B cell (primary cell): ENCODE results near the gene COPS8. TPM values are rescaled to one million over a fixed set of nuclear protein-coding genes. Genes with fewer than 3 reads are reported as not detected.

Source experiments
- ATAC-seq: fragments of 200-7000 bp; cut with Tn5 transposase; one replicate; pipeline ENCODE4 v1.10.0; 2021; ENCODE audit warnings: low read depth, mild to moderate bottlenecking, moderate number of reproducible peaks, moderate library complexity
- CTCF ChIA-PET: fragments of 350-600 bp; sonication (Branson Sonifier 250); formaldehyde crosslinking; loops from one replicate; lab custom pipeline; 2021; ENCODE audit warnings: antibody characterized with exemption, inconsistent platforms; lab: Charles Lee
- POLR2A ChIA-PET: fragments of 350-600 bp; sonication (Branson Sonifier 250); formaldehyde crosslinking; loops from one replicate; lab custom pipeline; 2021; ENCODE audit warnings: antibody characterized with exemption; lab: Charles Lee
- DNase-seq: peaks from one replicate; pipeline ENCODE4 v3.0.0; 2013
- H2AFZ ChIP-seq: 2 replicates; pipeline ENCODE4 v1.6.1; 2012; ENCODE audit warnings: mild to moderate bottlenecking, low read depth, low read length; ENCODE audit not compliant: insufficient read depth, poor library complexity, severe bottlenecking
- H3K27ac ChIP-seq, 2 donors: 1 replicate in 1 of 2; 2 replicates in 1 of 2; pipeline ENCODE4 v1.5.1; 2012 to 2013; ENCODE audit warnings: low read length in 2 of 2, mild to moderate bottlenecking in 2 of 2, moderate library complexity in 1 of 2
- H3K27me3 ChIP-seq, 4 experiments: fragments of 200-600 bp in 1 of 4; sonication (generic) in 1 of 4; replicated peaks in 1 of 4; 1 replicate in 2 of 4; 2 replicates in 2 of 4; pipeline versions ENCODE4 v1.6.1 to v1.7.0; 2013 to 2016; ENCODE audit warnings: low read length in 3 of 4, mild to moderate bottlenecking in 2 of 4, mixed read lengths in 1 of 4, moderate library complexity in 1 of 4; ENCODE audit not compliant: insufficient read depth in 4 of 4, control insufficient read depth in 3 of 4; ENCODE audit errors: control extremely low read depth in 1 of 4
- H3K36me3 ChIP-seq, 2 experiments: replicated peaks in 1 of 2; 1 replicate in 1 of 2; 2 replicates in 1 of 2; pipeline versions ENCODE4 v1.6.1 to v1.7.1; 2013; ENCODE audit warnings: low read length in 1 of 2; ENCODE audit not compliant: insufficient read depth in 2 of 2, control insufficient read depth in 1 of 2; ENCODE audit errors: control extremely low read depth in 1 of 2, extremely low read depth in 1 of 2
- H3K4me1 ChIP-seq, 2 donors: fragments of 200-600 bp in 1 of 2; sonication (generic) in 1 of 2; 1 replicate in 1 of 2; 2 replicates in 1 of 2; pipeline versions ENCODE4 v1.5.1 to v1.6.1; 2013 to 2017; ENCODE audit warnings: low read length in 2 of 2; ENCODE audit not compliant: control insufficient read depth in 2 of 2, insufficient read depth in 2 of 2
- H3K4me2 ChIP-seq: replicated peaks from 2 replicates; pipeline ENCODE3; 2012; ENCODE audit warnings: mild to moderate bottlenecking, low read depth, low read length; ENCODE audit not compliant: poor library complexity, severe bottlenecking
- H3K4me3 ChIP-seq, 5 experiments: fragments of 200-600 bp in 1 of 5; sonication (generic) in 1 of 5; 1 replicate in 3 of 5; 2 replicates in 2 of 5; pipeline versions ENCODE4 v1.5.1 to v1.7.0; 2011 to 2016; ENCODE audit warnings: low read length in 4 of 5, mild to moderate bottlenecking in 4 of 5, low read depth in 2 of 5, control low read depth in 1 of 5, moderate library complexity in 1 of 5; ENCODE audit not compliant: insufficient read depth in 1 of 5; ENCODE audit errors: control extremely low read depth in 1 of 5, extremely low read depth in 1 of 5
- H3K79me2 ChIP-seq: fragments of 200-600 bp; sonication (generic); one replicate; pipeline ENCODE4 v1.6.0; 2016; ENCODE audit warnings: low read length; ENCODE audit not compliant: control insufficient read depth, insufficient read depth
- H3K9ac ChIP-seq: fragments of 200-600 bp; sonication (generic); 2 replicates; pipeline ENCODE4 v1.6.1; 2017; ENCODE audit warnings: mild to moderate bottlenecking, low read length, moderate library complexity
- H3K9me3 ChIP-seq, 3 donors: one replicate each; pipeline versions ENCODE4 v1.6.1 to v1.7.1; 2013; ENCODE audit warnings: low read length in 2 of 3; ENCODE audit not compliant: control insufficient read depth in 2 of 3, insufficient read depth in 1 of 3; ENCODE audit errors: control extremely low read depth in 1 of 3
- H4K20me1 ChIP-seq: 2 replicates; pipeline ENCODE4 v1.6.0; 2012; ENCODE audit warnings: mild to moderate bottlenecking, low read length; ENCODE audit not compliant: insufficient read depth, control insufficient read depth, poor library complexity, severe bottlenecking
- H3K27ac Mint-ChIP-seq: one replicate; pipeline ENCODE4 v1.8.0; 2021; ENCODE audit warnings: mixed read lengths
- H3K27me3 Mint-ChIP-seq: one replicate; pipeline ENCODE4 v1.8.0; 2021; ENCODE audit warnings: mixed read lengths
- H3K4me1 Mint-ChIP-seq: one replicate; pipeline ENCODE4 v1.8.0; 2021; ENCODE audit warnings: mixed read lengths
- H3K4me3 Mint-ChIP-seq: one replicate; pipeline ENCODE4 v1.8.0; 2021; ENCODE audit warnings: mixed read lengths
- H3K9me3 Mint-ChIP-seq: one replicate; pipeline ENCODE4 v1.8.0; 2022; ENCODE audit warnings: mixed read lengths; ENCODE audit not compliant: insufficient read depth
- CTCF ChIP-seq: fragments of 200-600 bp; IDR thresholded peaks from one replicate; pipeline ENCODE4 v1.8.0; 2022; ENCODE audit warnings: antibody characterized with exemption, mild to moderate bottlenecking
- EZH2 ChIP-seq: IDR thresholded peaks from 2 replicates; pipeline ENCODE4 v1.6.1; 2012; ENCODE audit warnings: borderline replicate concordance, low read depth, mild to moderate bottlenecking, moderate library complexity, low read length; ENCODE audit not compliant: insufficient read depth, poor library complexity, severe bottlenecking
- WGBS: methylation state at CpG from one replicate; pipeline ENCODE4 v1.1.5; 2013; ENCODE audit warnings: missing lambda C conversion rate; ENCODE audit not compliant: insufficient coverage; 5-methylcytosine and 5-hydroxymethylcytosine counted together
- intact Hi-C: fragments of 100-400 bp; cut with micrococcal nuclease; formaldehyde crosslinking; loops from one replicate; pipeline ENCODE4 v1.10.0; 2022
- polyA plus RNA-seq: library from polyadenylated mRNA; depleted of rRNA; stranded (reverse); fragments of >200 nt; gene quantifications from 2 replicates; pipeline ENCODE4 v1.2.3, GENCODE V29; 2012
- total RNA-seq, 2 donors: library from RNA; stranded (reverse); fragments of 120-200 nt in 1 of 2; gene quantifications; 1 replicate in 1 of 2; 2 replicates in 1 of 2; pipeline versions ENCODE4 v1.2.3 to v1.2.4, GENCODE V29; 2013 to 2022

The COPS8 gene
- total and polyA plus RNA-seq, 2 donors (not counting 1 experiment from before 2014, with no cell fraction given), result 21.7 to 34.2 TPM

GRCh38 chr2:237109421-237109934 lies 23.8 kb downstream of the COPS8 start:
- ATAC-seq (no peak), DNase-seq (no peak)
- no peaks in the 10 kb centered on the region for H4K20me1 ChIP-seq
- H3K4me3 ChIP-seq, result no peak overlapping the region
- TF ChIP-seq EZH2, result no peak
- no peak for TF ChIP-seq CTCF
- H3K27me3 ChIP-seq, result no peaks in the 10 kb centered on the region
- no peak overlapping the region for H3K27ac Mint-ChIP-seq
- H3K27ac ChIP-seq, result no peak overlapping the region
- H3K4me2 ChIP-seq, result no peak overlapping the region
- H3K27me3 Mint-ChIP-seq, result no peaks in the 10 kb centered on the region
- H3K36me3 ChIP-seq, result no peaks in the 10 kb centered on the region
- no peak overlapping the region for H2AFZ ChIP-seq
- H3K4me1 Mint-ChIP-seq, result no peaks in the 10 kb centered on the region
- H3K4me3 Mint-ChIP-seq, result no peak overlapping the region
- POLR2A ChIA-PET, result no interaction called here
- peaks cover 8% of the 10 kb centered on the region for H3K9me3 Mint-ChIP-seq
- CTCF ChIA-PET, result interaction anchor here (0.8 kb wide), 1 partner anchor 25 kb away, joined by 3 read pairs; no protein-coding TSS in a partner anchor
- peaks cover 0 to 9% (median 5%) of the 10 kb centered on the region in 3 donors for H3K9me3 ChIP-seq
- intact Hi-C loops, result no loop called here
- H3K79me2 ChIP-seq, result no peaks in the 10 kb centered on the region
- H3K4me1 ChIP-seq, result no peaks in the 10 kb centered on the region
- WGBS, result 82% methylated on average over 1 of the region's 4 CpGs
- no peak overlapping the region for H3K9ac ChIP-seq

- peaks cover 0 to 9% (median 5%) of the 10 kb centered on the region in 3 donors for H3K9me3 ChIP-seq
- TF ChIP-seq EZH2 (no peak), CTCF (no peak)
- ChIA-PET POLR2A (no interaction called here), CTCF (no interaction called here)
- H3K27me3 ChIP-seq, result no peaks in the 10 kb centered on the region
- H3K79me2 ChIP-seq, result no peaks in the 10 kb centered on the region
- H3K27me3 Mint-ChIP-seq, result no peaks in the 10 kb centered on the region
- no peak overlapping the region for H3K27ac ChIP-seq
- H3K36me3 ChIP-seq, result no peaks in the 10 kb centered on the region
- H3K9ac ChIP-seq, result no peak overlapping the region
- H3K4me1 Mint-ChIP-seq, result peaks cover 5% of the 10 kb centered on the region
- intact Hi-C loops, result no loop called here
- DNase-seq, result no peak
- H3K27ac Mint-ChIP-seq, result no peak overlapping the region
- no peak overlapping the region for H2AFZ ChIP-seq
- H3K4me1 ChIP-seq, result peaks cover 0 to 3% of the 10 kb centered on the region in 2 donors
- H3K4me3 ChIP-seq, result no peak overlapping the region
- no peaks in the 10 kb centered on the region for H4K20me1 ChIP-seq
- H3K4me2 ChIP-seq, result no peak overlapping the region
- WGBS, result no CpG with 5 or more reads among the region's 4 CpGs
- H3K4me3 Mint-ChIP-seq, result no peak overlapping the region
- peaks cover 8% of the 10 kb centered on the region for H3K9me3 Mint-ChIP-seq
- no peak for ATAC-seq
These were observed 27.5 kb downstream of the COPS8 start for GRCh38 chr2:237113026-237113795.
